HG03060 (cell line): ENCODE results near the gene KCNN3.

Experiments
- ATAC-seq: cut with Tn5 transposase; IDR thresholded peaks from one replicate; pipeline ENCODE4 v1.9.1; 2021; ENCODE audit warnings: low read depth, moderate number of reproducible peaks; ENCODE audit not compliant: unreplicated experiment

KCNN3 gene

DNA sequence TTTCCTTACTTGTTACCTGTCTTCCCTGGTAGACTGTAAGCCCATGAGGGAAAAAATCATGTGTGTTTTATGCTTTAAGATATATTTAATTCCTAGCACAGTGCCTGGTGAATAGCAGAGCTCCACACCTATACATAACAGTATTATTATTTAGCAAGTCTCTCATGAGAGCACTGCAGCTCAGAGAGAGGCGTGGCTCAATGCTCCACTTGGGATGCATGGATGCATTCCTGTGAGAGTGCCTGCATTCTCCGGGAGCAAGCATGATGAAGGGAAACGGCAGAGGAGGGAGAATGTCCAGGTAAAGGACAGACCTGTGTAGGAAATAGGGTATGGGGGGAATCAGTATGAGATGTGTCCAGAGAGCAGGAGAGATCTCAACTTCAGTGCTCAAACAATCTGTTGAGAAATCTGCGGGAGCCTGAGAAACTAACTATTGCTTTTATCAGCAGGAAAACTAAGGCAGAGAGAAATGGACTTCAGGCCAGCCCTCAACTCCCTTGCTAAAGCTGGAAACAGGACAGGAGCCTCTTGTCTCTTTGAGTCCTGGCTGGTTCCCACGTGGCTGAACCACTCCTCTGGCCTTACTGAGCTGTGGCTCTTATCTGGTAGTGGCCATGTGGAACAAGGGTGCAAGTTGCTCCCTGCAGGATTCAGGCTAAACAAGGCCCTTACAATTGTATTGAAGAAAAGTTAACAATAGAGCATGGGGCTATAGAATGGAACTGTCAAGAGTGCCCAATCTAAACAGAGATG is 113.1 kb downstream of the KCNN3 start:
- ATAC-seq: no peak

DNA sequence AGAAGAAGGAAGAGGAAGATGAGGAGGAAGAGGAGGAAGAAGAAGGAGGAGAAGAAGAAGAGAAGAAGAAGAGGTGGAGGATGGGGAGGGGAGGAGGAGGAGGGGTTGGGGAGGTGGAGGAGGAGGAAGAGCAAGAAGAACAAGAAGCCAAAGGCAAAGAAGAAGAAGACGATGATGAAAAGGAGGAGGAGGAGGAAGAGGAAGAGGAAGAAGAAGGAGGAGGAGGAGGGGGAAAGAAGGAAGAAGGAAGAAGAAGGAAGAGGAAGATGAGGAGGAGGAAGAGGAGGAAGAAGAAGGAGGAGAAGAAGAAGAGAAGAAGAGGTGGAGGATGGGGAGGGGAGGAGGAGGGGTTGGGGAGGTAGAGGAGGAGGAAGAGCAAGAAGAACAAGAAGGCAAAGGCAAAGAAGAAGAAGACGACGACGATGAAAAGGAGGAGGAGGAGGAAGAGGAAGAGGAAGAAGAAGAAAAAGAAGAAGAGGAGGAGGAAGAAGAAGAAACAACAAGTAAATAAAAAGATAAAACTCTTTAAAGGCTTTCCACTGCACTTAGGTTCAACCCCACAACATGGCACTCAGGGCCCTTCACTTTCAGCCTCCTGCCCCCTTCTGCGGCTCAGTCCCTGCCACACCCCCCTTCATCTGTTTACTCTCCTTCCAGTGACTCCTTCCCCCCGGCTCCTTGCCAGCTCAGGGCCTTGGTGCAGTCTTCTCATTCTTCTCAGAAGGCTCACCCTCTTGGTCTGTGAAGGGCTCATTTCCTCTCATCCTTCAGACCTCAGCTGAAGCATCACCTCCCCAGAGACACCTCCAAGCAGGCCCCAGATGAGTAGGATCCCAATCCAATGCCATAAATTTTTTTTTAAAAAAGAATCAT is 114.0 kb downstream of the KCNN3 start:
- no peak for ATAC-seq

DNA sequence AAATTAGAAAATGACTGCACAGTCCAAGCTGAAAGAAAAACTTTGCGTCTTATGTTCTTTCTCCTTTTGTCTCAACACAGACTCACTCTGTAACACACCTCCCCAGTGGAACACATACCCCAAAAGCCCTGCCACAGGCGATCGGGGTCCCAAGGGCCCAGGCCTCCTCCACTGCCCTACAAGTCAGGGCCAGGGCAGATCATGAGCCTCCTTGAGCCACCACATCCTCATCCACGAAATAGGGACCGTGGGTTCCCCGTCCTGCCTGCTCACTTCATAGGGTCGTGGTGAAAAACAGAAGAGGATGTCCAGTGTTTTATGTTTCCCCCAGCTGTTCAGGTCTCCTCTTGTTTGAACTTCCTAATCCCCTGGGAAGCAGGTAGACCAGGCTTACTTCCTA is 116.7 kb downstream of the KCNN3 start:
- no peak for ATAC-seq

DNA sequence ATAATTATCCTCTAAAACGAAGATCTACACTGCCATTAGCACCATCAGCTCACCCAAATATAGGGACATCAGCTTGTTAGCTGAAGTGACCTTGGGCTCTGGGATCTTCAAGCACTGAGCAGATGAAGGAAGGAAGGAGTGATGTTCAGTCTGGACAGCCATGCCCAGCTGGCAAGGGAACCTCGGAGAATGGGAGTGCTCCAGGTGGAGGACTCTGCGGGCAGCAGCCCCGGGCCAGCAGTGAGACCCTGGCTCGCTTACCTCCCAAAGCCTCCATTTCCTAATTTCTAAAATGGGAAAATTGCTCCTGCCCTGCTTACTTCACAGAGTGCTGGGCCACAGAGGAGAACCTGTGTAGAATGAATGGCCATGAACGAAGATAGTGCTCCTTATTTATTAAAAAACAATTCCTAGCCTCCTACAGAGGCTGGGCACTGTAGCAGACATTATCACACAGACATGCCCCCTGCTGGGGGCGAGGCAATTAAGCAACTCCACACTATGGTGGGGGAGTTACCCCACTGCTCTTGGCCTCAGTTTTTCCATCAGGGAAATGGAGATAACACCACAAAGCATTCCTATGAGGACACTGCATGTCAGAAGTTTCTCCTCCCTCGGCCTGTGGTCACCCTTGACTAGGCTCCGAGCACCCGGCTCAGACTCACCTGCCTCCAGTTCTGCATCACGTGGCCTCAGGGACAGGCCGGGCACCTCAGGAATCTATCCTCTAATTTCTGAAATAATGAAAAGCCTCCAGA is 117.6 kb downstream of the KCNN3 start:
- no peak for ATAC-seq

DNA sequence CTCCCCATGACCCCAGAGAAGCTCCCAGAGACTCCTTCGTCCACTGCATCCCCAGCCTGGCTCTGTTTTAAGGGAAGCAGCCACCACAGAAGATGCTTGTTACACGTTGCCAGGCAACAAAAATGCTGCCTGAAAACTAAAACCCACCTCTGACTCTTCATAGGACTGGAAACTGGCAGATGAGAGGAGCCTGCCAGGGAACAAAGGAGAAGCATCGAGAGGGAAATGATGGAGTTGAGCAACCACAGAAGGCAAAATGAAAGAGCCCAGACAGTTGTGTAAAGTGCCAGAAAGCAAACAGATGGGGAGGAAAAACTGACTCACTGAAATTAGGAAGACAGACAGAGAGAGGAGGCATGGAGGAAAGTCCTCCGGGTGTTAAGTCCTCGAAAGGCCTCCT is 118.4 kb downstream of the KCNN3 start:
- no peak for ATAC-seq

DNA sequence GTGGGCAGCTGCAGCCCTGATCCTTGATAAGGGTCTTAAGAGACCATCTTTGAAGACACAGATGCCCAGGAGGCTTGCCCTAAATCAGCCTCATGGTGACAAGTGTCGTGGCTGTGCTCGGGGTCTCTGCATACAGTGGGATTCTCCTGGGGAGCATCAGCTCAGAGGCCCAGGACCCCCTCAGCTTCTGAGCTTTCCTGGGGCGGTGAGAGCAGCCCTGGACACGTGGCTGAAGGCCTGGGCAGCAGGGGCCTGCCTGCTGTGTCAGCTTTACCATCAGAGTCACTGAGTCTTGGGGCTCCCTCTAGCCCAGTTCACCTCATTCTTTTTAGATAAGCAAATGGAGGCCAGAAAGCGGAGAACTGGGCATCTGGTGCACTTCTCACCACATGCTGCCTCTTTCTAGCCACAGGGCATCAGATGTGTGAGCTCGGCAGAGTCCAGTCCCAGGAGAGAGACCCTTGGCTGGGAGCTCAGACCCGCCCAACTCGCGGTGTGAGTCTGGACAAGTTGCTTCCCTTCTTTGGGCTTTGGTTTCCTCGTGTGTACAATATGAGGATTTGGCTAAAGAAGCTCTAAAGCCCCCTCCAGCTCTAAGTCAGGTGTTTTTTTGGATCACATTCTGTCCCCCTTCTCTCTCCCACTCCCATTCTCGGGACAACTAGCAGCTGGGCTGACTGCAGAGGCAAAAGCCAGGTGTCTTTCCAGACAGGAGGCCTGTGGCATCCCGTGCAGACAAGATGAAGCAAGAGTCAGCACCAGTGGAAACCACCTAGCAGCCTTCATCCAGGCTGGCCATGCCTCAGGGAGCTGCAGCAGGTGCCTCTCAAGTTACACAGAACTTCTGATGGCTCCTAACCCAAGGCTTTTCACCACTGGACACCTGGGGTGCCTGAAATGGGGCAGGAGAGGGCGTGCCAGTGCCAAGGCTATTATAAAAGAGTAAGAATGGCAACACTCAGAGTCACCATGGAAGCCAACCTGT is 119.1 kb downstream of the KCNN3 start:
- no peak for ATAC-seq

DNA sequence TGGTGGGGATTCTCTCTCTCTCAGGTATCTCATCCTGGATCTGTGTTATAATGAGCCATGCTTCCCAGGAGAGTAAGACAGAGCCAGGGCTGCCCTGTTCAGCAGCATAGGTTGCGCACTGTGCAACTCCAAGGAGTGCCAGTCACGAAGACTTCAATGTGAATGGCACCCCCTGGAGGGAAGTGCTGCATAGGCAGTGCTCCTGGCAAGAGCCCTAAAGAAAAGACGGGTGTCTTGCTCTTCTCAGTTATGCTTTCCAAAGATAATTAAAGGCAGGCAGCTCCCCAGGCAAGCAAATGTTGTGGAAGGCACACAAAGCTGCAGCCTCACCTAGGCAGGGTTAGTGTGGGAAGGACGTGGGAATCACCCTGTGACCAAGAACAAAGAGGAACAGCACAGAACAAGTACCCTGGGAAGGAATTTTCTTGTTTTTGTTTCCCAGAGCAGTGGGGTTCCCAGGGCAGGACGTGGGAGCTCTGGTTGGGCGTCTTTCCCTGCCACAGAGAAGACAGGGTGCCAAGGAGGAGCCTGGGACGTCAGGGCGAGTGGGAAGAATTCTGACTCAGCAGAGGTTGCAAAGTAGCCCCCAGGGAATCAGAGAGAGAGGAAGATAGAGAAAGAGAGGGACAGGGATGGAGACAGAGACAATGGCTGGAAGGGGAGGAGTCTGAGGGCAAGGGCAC is 120.9 kb downstream of the KCNN3 start:
- ATAC-seq: no peak

DNA sequence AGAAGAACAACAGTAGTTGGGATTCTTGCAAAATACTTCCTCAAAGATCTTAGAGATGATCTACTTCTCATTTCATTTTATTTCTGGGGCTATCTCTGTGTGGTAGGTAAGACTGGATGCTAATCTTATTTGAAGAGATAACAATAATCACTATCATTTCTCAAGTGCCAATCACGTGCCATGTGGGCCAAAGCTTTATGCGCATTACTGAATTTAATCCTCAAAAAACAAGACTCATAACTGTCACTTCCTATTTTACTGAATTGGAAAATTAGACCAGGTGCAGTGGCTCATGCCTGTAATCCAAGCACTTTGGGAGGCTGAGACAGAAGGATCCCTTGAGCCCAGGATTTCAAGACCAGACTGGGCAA is 121.7 kb downstream of the KCNN3 start:
- ATAC-seq: no peak

DNA sequence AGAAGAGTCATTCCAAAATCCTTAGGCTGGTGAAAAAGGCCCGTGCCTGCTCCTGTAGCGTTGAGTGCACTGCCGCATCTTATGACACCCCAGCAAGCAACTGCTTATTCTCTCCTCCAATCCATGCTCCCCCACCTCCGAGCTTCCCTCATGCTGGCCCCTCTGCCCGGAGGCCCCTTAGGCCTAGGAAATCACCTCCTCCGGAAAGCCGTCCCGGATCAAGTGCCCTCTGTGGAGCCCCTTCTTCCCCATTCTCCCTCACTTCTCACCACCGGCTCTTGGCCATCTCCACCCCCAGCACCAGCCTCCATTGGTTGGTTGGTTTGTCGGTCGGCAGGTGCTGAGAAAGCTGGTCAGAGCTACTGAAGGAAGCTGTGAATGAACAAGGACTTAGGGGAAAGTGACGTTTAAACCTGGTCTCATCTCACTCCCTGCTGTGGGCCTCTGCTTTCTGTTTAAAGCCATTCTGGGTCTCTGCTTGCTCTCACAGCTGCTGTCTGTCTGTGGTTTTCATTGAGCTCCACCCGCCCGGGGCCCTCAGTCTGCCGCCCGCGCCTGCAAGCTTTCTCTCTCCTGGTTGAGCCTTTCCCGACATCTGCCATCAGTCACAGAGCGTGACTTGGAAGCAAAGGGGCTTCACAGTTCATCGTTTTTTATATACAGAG is 122.2 kb downstream of the KCNN3 start:
- no peak for ATAC-seq

DNA sequence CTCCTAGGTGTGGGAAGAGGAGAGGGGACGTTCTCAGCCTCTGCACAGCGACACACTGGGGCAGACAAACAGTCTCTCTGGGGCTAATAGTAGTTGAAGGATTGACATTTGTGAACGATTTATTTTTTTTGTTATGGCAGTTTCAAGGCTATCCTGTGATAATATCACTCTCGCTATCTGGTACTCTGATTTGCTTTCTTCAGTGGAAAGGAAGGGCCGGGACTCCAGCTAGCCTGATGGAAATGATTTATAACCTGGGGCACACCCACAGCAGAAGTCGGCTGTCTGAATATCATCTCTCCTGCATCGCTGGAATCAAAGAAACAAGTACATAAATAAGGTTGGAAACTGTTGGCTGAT is 122.7 kb downstream of the KCNN3 start:
- no peak for ATAC-seq

DNA sequence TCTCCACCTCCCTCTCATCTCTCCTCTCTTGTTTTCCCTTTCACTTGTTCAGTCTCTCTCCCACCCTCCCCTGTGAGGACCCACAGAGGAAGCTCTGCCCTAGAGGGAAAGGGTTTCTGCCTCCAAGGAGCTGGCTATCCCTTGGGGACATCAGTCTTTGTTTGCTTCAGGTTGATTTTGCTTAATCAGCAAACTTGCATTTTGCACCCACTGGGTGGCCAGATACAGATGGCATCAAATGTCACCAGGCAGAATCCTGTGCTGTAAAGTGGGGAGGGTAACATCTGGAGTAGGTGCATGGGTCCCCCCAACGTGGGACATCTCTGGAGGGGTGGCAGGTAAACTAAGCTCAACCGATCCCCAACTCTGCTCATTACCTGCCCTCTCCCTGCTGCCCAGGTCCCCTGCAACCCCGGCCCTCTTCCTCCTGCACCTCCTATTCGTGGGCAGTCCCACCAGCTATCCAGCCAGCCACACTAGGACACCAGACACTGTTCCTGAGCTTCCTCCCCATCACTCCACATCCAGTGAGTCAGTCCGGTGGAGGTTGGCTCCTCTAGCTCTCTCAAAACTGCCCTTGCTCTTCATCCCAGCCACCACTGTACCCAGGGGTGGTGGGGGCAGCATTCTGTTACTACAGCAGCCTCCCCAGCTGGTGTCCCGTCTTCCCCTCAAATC is 123.3 kb downstream of the KCNN3 start:
- no peak for ATAC-seq

DNA sequence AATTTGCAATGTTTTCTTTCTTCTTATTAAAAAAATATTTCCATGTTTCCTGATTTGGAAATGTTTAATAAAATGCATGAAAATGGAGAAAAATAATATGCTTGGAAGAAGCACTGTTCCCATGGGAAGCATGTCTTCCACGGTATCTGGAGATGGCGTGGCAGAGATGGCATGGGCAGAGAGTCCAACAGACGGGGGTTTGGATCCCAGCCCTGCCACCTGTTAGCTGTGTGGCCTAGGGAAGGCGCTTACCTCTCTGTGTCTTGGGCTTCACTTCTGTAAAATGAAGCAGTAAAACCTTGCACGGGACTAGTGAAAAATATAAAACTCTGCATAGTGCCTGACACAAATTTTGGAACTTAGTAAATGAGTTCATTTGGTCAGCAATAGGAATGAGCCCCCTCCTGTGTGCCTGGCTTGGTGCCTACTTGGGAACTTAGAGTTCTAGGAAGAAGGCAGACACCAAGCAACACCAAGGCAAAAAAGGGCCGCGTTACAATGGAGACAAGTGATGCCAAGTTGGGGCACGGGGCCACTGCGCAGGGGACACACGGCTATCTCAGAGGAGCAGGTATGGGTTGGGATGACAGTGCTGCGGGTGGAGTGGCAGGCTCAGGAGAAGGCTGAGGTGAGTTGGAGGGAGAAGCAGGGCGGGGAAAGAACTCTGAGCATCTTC is 124.2 kb downstream of the KCNN3 start:
- ATAC-seq: no peak

DNA sequence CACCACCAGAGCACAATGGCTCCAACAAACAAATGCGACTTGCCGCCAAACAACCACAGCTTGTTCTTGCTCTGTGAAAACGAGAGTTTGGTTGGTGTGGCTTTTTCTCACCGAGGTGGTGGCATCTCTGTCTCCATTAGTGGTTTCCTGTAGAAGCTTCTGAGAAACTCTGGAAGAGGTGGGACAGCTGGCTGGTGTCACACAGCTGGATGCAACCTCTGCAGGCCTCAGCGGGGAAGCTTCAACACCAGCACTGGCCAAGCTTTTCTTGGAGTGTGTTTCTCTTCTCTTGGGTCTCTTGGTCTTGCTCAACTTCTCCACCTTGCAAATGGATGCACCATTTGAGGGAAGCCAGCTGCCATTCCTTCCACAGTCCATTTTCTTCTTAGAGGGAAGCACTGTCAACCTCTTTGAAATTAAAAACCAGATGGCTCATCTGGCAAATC is 124.8 kb downstream of the KCNN3 start:
- ATAC-seq: no peak

DNA sequence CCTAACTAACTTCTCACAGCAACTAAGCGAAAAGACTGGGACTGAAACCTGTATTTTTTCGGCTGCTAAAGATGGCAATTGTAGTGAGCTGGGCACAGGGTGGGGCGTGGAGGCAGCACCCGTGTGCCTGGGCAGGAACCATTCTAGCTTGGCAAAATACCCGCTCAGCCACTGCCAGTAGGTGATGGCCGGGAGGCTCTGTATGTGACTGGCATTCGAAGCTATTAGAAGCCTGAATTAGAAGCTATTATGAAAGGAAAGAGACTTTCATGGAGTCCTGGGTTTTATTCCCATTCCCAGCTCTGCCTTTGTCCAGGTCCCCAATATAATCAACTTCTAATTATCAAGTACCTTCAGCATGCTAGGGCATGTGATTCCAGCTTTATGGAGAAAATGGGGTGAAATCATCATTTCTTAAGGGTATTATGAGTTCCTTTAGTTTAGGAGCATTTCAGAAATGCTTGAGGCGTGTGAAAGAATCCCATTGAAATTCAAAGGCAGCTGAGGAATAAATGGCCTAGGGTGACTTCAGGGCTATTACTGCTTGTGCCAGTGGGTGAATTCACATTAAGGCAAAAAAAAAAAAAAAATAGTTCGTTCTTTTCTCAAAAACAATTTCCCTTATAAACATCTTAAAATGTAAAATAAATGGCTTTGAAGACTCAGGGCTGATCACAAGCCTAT is 125.6 kb downstream of the KCNN3 start:
- ATAC-seq: no peak

DNA sequence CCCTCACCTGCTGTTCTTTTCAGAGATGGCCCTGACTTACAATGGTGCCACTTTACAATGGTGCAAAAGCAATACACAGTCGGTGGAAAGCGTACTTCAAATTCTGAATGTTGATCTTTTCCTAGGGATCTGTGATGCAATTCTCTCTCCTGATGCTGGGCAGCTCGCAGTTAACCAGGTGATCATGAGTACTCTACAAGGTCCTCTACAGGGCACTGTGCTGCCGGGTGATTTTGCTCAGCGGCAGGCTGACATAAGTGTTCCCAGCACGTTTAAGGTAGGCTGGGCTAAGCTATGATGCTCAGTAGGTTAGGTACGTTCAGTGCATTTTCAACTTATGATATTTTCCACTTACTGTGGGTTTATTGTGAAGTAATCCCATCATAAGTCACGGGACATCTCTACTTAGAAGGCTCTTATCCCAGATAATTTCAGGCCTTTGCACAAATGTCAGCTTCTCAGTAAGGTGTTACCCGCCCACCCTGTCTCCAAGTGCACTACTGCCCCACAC is 126.5 kb downstream of the KCNN3 start:
- ATAC-seq: no peak

DNA sequence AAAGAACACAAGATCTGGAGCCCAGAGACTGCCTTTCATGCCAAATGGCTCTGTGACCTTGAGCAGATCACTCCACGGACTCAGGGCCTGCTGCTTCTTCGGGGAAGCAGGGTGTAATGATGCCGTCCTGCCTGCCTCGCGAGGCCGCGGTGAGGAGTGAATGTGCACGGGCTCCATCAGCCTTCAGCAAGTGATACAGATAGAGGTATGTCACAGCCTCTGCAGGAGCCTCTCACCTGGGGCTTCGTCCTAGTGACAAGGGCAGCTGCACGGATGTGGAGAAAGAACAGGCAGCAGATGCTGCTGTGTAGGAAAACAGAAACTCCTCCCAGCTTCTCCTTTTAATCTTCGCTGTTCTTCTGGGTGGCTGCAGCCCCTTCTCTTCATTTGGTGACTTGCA is 127.5 kb downstream of the KCNN3 start:
- no peak for ATAC-seq
